HG03565 (cell line): ENCODE results near the gene RUNX2.
"Not testable (repeated sequence)": the region's sequence is repeated elsewhere in the genome, so short reads cannot be mapped to it uniquely, and the experiment has no call there.

Experiments
- ATAC-seq: cut with Tn5 transposase; IDR thresholded peaks from one replicate; pipeline ENCODE4 v1.9.1; 2021; ENCODE audit warnings: mild to moderate bottlenecking, moderate library complexity; ENCODE audit not compliant: unreplicated experiment

RUNX2 gene

DNA sequence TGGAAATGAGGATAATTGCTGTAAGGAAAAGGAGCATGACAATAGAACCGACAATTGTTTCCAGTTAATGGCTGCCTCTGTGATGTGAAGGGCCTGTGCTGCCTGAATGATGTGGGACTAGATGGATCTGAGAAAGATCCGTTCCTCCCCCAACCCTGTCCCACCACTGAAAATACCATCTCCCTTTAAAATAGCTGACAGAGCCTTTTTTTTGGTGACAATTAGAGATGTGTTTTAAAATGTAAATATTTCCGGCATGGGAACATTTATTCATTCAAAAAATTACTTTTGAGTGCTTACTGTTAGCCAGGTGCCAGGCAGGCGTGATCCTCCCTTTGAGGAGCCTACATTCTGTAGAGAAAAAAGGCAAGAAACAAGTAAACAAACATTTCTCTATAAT is 122.0 kb downstream of the RUNX2 start:
- ATAC-seq = no peak

DNA sequence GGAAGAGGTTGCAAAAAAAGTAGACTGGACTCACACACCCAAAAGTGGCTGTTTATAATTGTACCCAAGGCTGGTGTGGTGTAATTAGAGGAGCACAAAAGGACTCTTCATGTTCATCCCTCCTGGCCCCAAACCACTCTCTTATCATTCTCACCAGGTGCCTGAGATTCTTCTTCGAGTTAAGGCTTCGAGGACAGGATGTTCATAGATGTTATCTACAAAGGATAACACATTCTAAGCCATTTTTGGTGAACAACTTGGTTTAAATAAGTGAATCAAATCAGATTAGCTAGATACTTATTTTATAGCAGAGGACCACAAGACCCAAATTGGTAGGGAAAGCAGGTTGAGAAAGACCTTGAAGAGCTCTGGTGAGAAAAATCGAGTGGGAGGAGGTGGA is 122.7 kb downstream of the RUNX2 start:
- no peak for ATAC-seq

DNA sequence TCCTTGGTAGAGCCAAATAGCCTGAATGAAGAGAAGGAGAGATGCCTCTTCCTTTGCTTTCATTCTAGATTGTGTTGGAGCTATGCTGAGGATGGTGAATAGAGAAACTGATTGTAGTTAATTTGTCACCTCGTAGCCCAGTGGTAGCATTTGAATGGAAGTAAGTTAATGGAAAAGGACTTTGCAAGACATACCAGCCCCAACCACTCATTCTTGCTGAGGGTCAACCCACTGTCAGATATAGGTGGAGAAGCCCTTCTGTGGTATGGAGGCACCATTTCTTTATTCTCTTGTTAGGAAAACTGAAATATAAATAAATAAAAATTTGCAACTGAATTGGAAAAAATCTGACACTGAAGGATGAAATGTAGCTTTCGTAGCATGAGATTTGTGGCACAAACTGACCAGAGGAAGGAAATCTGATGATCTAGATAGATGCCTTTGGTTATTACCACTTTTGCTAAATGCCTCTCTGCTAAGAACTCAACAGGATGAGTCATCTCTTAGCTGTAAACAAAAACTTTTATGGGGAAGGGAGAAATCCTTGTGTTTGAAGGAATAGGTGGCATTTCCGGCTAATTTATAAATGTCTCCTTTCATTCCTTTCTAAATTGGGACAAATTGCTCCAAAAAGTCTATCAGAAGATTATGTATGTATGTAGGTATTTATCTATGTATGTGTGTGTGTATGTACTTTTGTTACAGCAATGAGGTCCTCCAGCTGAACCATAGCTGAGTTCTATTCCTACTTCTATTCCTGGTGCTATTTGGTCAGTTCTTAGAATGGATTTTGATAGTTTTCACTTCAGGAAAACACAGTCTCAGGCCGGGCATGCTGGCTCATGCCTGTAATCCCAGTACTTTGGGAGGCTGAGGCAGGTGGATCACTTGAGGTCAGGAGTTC is 126.1 kb downstream of the RUNX2 start:
- ATAC-seq = no peak

DNA sequence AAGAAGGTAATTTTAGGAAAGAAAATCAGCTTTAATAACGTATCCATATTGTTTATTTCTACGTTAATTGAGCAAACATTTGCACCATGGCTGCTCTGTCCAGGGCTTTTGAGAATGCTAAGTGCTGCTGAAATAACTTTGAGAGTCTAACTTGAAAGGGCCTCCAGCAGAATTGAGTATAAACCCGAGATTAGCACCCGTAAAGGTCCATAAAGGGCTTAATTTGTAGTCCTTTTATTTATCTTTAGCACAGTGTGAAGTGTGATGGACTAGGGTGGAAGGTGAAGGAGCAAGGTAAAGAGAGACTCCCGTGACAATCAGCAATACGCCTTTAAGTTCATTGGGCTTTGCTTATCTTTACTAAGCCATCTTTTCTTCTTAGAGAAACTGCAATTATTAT is 127.3 kb downstream of the RUNX2 start:
- ATAC-seq = no peak

DNA sequence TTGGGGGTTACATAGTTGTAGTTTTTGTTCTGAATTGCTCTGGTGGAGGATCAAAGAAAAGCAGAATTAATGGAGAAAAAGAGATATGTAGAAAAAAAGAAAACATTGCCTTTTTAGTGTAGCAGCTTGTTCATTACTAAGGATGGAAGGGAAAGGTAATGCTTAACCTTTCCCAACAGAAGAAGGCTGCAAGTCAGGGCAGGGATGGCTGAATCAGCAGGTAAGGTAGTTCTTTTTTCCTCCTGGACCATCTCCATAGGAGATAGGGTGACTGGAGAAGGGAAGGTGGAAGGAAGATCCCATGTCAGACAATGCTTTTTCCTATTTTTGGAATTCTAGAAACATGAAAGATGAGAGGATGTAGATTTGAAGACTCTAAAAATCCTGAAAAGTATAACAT is 129.0 kb downstream of the RUNX2 start:
- ATAC-seq = no peak

DNA sequence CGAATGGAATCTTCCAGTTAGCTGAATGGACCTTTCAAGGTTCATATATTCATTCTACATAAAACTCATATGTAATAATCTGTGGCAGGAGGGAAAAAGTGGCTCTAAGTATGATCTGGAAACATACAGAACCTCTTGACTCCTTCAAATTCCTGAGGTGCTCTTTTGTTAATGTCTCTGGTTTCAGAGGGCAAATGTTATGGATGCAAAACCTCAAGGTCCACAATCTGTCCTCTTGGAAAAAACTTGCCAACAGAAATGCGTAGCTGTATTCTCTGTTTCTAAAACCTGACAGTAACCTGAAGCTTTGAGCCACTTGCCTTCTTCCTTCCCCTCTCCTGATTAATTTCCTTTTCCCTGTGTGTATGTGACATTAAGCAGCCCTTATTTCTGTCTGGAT is 130.5 kb downstream of the RUNX2 start:
- ATAC-seq = no peak

DNA sequence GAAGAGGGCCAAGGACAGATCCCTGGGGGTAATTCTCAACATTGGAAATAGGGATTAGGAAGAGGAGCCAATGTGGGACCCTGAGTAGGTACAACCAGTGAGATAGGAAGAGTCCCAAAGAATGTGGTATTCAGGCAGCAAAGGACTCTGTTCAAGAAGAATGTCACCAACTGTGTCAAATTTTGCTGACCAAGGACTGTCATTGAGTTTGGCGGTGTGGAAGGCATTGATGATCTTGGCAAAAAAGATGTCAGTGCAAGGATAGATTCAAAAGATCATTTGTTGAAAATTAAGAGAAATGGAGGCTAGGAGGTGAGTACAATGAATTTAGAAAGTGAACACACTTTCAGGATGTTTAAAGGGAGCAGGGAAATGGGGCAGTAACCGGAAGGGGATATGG is 132.0 kb downstream of the RUNX2 start:
- no peak for ATAC-seq

DNA sequence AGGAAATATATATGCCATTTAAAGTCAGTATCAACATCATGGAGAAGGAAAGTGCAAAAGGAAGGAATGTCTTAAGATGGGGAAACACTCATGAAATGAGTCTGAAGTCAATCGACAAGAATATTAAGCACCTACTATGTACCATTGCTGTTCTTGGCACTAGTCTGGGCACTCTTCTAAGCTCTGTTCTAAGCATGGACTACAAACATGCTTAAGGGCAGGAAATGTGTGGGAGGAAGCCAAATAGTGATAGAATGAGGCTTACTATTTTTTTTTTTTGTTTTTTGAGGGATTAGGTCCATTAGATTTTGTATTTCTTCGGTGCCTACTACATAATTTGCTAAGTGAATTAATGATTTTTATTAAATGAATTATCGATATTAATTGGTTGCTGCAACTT is 133.4 kb downstream of the RUNX2 start:
- ATAC-seq = no peak

DNA sequence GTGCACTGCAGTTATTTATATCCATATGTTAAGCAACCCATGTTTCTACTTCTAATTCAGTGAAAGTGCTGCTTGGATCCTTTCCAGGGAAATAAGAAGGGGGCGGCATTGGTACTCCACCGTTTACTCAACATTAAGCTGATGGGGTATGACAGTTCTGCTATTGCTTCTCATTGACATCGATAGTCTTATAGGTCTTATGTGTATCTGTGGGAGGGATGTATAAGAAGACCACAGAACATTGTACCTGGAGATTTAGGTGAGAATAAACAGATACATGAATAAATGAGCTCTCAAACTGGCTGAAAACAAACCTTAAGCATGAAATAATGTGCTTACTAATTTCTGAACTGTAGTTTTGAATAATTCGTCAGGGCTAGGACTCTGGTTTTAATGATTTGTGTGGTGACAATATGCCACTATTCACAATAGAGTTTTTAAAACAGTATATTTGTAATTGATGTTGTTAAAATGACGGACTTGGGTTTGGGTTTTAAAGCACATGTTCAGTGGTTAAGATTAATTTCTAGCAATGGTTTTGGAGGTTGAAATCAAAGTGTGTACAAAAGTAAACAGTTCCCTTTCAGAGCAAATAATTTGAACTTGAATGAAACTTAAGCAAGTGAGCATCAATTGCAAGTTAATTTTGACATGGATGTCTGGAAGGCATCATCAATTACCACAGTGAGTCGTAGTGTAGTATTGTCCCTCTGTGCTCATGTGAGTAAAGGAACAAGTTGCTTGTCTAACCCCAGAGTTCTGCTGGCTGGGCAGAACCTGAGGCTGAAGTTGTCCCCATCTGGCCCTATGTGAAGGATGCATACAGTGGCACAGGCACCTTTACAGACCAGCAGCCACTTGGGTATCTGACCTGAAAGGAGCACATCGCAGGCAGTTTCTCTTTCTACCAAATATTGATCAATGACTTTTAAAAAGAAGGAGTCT is 134.3 kb downstream of the RUNX2 start:
- no peak for ATAC-seq

DNA sequence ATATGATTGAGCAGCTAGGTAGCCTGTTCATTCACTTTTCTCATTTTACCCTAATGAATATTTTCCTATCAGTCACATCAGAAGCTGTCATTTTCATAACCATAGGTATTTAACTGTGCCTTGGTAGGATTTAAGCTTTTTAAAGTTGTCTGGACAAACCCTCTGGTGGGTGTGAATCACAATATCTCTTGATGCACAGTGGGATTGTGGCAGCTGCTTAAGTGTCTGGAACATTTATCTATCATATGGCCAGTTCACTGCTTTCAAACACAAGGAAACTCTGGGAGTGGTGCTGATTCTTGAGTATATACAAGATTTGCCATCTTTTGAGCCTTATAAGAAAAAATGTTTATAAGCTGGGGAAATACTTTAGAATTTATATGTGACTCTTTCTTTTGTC is 136.6 kb downstream of the RUNX2 start:
- ATAC-seq = no peak

DNA sequence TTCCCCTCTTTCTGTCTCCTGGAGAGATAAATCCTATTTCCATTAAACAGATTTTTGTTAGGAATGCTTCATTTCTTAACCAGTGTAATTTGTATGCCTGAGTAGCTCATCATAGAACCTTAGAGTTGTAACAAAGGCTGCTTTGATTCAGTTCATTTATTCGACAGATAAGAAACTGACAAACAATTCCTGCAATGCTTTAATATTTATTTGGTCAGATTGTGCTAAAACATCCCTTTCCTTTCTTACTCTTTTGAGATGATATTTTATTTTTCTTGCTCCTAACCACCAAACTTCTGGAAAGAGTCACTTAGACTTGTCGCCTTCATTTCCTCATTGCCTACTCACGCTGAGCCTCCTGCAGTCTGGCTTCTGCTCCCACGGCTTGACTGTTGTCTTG is 138.6 kb downstream of the RUNX2 start:
- ATAC-seq = no peak

DNA sequence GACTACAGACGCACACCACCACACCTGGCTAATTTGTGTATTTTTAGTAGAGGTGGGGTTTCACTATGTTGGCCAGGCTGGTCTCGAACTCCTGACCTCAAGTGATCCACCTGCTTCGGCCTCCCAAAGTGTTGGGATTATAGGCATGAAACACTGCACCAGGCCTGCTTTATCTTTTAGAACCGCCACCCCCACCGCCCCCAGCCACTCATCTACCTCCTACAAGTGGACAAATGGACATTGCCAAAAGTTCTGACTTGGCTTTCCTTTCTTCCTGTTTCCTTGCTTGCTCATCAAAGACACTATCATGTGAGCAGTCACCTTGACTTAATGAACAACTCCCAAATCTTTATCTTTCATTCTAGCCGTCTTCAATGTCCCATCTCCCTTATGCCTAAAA is 139.3 kb downstream of the RUNX2 start:
- not testable (repeated sequence) for ATAC-seq

DNA sequence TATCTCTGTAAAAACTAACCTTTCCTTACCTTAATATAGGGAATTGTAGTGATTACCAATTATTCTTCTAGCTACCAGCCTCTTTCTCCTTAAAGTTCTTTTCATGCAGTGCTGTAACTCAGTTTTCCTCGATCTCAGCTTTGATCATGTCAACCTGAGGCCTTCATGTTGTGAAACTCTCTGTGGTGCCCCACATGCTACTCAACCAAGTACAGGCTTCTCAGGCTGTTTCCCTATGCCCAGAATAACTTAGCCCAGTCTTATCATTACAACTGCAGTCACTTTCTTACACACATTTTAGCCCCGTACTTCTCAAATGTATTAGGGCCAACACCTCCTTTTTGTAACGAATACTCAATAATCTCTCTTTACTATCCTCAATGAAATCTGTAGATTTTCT is 139.7 kb downstream of the RUNX2 start:
- ATAC-seq = no peak

DNA sequence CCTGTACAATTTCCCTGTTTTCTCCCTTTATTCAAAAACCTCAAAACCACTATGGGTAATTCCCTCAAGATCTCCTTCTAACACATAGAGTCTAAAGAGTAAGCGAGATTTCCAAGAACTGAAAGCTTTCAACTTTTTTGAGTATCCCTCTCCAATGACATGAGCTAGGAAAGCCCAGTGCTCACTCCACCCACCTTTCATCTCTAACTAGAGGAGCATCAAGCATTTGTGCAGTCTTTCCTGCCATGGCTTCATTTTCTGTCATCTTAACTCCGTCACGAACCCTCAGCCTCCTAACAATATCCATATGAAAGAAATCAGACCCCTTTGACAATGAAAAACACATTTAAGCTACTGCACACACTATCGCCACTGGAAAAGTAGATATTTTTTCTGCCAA is 141.5 kb downstream of the RUNX2 start:
- no peak for ATAC-seq

DNA sequence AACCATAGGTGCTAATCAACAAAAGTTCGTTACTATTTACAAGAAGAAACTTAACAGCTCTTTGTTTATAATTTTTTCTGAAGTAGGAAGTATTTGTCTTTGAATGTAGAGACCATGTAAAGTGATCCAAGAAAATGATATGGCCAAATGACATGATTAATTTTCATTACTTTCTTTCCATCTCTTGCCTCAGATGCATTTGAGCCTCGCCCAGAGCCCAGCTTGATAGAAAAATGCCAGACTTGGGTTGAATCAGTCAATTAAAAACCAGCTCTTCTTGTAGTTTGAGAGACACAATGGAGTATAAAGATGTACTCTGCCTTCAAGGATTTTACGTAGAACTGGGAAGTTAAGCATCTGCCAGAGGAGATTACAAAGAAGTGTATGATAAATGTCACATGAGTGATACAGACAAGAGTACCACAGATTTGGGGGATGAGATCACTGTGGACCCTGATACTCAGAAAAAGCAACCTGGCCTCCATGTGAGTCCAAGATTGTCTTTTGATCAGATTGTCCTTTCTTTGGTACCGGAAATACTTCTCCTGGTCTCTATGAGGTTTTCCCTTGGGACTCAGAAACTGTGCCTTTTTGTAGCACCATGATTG is 142.1 kb downstream of the RUNX2 start:
- no peak for ATAC-seq

DNA sequence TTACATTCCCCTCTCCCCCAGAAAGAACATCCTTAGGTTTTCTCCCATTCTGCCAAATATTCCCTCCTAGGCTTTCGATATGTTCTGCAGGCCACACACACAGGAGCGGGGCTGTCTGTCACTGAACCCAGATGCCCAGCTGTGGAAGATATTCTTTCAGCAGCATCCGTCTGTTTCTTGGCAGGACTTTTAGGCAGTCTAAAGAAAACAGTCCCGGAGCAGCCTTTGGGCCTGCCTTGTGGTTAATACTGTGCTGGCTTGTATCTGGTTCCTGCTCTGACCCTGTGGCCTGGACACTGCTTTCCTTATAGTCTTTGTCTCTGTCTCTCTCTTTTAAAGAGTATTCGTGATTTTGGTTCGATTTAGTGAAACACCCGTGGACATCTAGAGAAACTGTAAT is 144.3 kb downstream of the RUNX2 start:
- no peak for ATAC-seq

DNA sequence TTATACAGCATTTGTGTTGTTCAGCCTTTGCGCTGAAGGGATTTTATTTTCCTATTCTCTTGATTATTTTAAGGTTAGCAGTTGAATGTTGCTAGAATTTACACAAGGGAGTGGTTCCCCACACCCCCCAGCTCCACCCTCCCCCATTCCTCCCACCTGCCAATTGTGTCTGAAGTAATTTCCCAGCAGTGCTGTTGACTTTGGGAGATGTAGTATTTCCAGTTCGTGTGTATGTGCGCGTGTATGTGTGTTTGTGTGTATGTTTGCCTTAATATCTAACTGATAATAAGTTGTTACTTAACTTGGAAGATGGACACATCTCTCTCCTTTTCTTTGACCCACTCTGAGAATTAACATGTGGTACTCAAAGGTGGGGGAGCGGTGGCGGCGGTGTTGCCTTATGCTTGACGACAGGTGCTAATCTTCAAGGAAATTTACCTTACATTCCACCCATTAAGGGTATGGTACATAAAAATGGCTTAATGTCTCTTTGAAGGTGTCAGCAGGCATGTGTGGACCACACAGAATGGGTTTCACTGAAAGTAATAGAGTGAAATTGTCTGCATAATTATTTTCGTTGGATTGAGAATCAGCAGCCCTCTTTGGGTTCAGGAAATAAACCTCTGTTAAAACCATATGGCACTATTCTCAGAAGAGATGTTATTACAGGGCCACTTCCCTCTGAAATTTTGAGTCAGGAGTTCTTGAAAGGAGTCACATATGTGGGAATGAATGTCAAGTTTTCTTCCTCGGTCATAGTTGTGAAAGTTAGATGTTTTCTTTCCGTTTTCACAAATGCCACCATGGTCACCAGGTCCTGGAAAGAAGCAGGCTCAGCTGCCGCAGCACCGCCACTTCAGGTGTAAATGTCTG is 145.2 kb downstream of the RUNX2 start:
- no peak for ATAC-seq

DNA sequence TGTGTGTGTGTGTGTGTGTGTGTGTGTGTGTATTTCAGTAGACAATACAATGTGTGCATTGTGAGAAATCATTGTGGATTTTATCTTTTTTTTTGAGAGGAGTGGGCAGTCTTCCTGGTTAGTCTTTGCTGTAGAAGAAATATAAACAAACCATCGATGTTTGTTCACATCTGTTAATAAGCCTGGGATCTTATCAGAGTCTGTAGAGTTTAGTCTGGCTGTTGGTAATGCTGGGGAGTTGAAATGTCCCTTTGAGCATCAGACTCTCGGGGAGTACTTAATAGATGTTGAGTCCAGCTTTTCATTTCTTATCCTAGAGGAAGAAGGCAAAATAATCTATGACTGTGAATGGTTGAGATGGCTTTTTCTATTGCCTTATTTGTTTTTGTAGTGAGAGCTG is 146.2 kb downstream of the RUNX2 start:
- ATAC-seq = no peak

DNA sequence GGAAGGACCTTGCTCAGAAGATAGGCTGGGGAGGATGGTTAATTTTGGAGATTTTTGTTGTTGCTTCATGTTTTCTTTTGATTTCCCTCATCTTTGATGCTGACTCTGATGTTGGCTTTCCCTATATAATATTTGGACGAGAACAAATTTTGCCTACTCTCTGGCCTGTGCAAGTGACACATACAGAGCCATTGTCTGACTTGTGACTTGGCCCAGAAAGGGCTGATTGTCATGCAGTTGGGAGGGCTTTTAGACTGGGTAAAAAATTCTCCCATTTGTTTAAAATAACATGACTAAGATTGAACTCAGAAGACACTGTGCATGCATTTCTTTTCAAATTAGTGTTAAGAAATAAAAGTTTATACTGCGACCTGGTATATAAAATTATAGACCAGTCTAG is 148.2 kb downstream of the RUNX2 start:
- no peak for ATAC-seq

DNA sequence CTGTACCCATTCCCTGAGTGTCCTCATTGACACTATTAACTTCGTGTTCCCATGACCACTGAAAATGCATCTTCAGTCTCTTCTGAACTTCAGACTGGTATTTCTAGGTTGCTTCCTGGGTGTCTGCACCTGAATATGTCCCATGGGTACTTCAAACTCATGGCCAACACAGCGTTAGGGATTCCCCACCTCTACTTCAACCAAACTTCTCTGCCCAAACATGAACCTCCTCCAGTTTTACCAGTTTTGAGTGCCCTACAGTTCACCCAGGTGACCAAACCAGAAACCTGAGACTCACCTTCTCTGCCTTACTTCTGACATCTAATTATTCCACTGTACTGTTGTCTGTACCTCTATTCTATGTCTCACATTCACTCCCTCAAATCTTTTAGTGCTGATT is 149.1 kb downstream of the RUNX2 start:
- ATAC-seq = no peak

DNA sequence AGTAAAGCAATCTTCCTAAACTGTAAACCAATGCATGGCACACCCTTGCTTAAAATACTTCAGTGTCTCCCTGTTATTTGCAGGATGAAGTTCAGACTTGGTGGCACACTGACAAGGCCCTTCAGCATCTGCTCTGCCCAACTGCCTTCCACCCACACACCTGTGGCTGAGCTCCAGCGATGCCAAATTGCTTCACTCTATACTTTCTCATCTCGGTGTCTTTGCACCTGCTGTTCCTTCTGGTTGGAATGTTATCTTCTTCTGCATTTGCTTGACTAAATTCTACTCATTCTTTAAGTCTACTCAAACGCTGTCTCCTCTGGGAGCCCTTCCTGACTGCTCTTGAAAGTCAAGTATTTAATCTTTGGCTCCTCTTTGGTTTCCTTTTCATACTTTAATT is 149.7 kb downstream of the RUNX2 start:
- no peak for ATAC-seq
